ENCODE results near the gene NOS1AP. TPM values are rescaled to one million over a fixed set of nuclear protein-coding genes. Genes with fewer than 3 reads are reported as not detected.

The NOS1AP gene
- total RNA-seq, 1 donor, result 0.43 TPM

- DNase-seq (ENCODE audit: low read depth), result no peak
- TF ChIP-seq CTCF (IDR thresholded peaks at IDR 0.05; ENCODE audit: insufficient read depth, low read depth, low read length), result no peak
- no peak overlapping the region for H3K4me3 ChIP-seq (ENCODE audit: low read depth, low read length)
These were observed 16.5 kb downstream of the NOS1AP start for GRCh38 chr1:162085991-162086390.

- DNase-seq (ENCODE audit: low read depth), result no peak
- H3K4me3 ChIP-seq (ENCODE audit: low read depth, low read length), result no peak overlapping the region
- TF ChIP-seq CTCF (IDR thresholded peaks at IDR 0.05; ENCODE audit: insufficient read depth, low read depth, low read length), result no peak
These were observed 17.6 kb downstream of the NOS1AP start for GRCh38 chr1:162087111-162087510.

GRCh38 chr1:162087574-162087973 is 18.1 kb downstream of the NOS1AP start:
- no peak for TF ChIP-seq CTCF (IDR thresholded peaks at IDR 0.05; ENCODE audit: insufficient read depth, low read depth, low read length)
- H3K4me3 ChIP-seq (ENCODE audit: low read depth, low read length), result no peak overlapping the region
- DNase-seq (ENCODE audit: low read depth), result no peak

- no peak for TF ChIP-seq CTCF (IDR thresholded peaks at IDR 0.05; ENCODE audit: insufficient read depth, low read depth, low read length)
- no peak for DNase-seq (ENCODE audit: low read depth)
- H3K4me3 ChIP-seq (ENCODE audit: low read depth, low read length), result no peak overlapping the region
These were observed 18.9 kb downstream of the NOS1AP start for GRCh38 chr1:162088281-162088969.

GRCh38 chr1:162089748-162090147 is 20.3 kb downstream of the NOS1AP start:
- TF ChIP-seq CTCF (IDR thresholded peaks at IDR 0.05; ENCODE audit: insufficient read depth, low read depth, low read length), result no peak
- no peak for DNase-seq (ENCODE audit: low read depth)
- H3K4me3 ChIP-seq (ENCODE audit: low read depth, low read length), result no peak overlapping the region

- TF ChIP-seq CTCF (IDR thresholded peaks at IDR 0.05; ENCODE audit: insufficient read depth, low read depth, low read length), result no peak
- DNase-seq (ENCODE audit: low read depth), result no peak
- H3K4me3 ChIP-seq (ENCODE audit: low read depth, low read length), result no peak overlapping the region
These were observed 20.9 kb downstream of the NOS1AP start for GRCh38 chr1:162090378-162090777.
